ENCODE results near the gene PJA2.

The PJA2 gene

GRCh38 chr5:109351988-109352864 lies 57.5 kb downstream of the PJA2 start:
- ATAC-seq (ENCODE audit: insufficient read depth, low read depth), result peak; percentile 60; the same call in 2 of the 3 replicates
- no peak overlapping the region for H2AFZ ChIP-seq (ENCODE audit: low read depth, low read length)
- TF ChIP-seq EZH2 (IDR thresholded peaks at IDR 0.05; ENCODE audit: borderline replicate concordance, low read depth, low read length, severe bottlenecking) (no peak), CTCF (IDR thresholded peaks at IDR 0.05; ENCODE audit: borderline replicate concordance, extremely low read depth, low read length, poor library complexity, severe bottlenecking) (no peak)
- H4K20me1 ChIP-seq (ENCODE audit: insufficient read depth, low read length), result no peaks in the 10 kb centered on the region
- no peaks in the 10 kb centered on the region for H3K79me2 ChIP-seq (ENCODE audit: insufficient read depth, low read length)
- DNase-seq, result no peak
- H3K4me2 ChIP-seq (ENCODE audit: insufficient read depth, low read length), result no peak overlapping the region
- H3K9ac ChIP-seq (ENCODE audit: low read depth, low read length), result no peak overlapping the region
- H3K36me3 ChIP-seq (ENCODE audit: insufficient read depth, low read length), result peaks cover 69% of the 10 kb centered on the region
- no peak overlapping the region for H3K27ac ChIP-seq (ENCODE audit: low read length)
- no peaks in the 10 kb centered on the region for H3K27me3 ChIP-seq (ENCODE audit: insufficient read depth, low read length, poor library complexity)
- H3K4me3 ChIP-seq (ENCODE audit: low read depth in 1 of 2, low read length in 2 of 2), result no peak overlapping the region
- H3K4me1 ChIP-seq (ENCODE audit: insufficient read depth, low read length), result no peaks in the 10 kb centered on the region
- no peaks in the 10 kb centered on the region for H3K9me3 ChIP-seq (ENCODE audit: insufficient read depth, low read length, severe bottlenecking)

DNA sequence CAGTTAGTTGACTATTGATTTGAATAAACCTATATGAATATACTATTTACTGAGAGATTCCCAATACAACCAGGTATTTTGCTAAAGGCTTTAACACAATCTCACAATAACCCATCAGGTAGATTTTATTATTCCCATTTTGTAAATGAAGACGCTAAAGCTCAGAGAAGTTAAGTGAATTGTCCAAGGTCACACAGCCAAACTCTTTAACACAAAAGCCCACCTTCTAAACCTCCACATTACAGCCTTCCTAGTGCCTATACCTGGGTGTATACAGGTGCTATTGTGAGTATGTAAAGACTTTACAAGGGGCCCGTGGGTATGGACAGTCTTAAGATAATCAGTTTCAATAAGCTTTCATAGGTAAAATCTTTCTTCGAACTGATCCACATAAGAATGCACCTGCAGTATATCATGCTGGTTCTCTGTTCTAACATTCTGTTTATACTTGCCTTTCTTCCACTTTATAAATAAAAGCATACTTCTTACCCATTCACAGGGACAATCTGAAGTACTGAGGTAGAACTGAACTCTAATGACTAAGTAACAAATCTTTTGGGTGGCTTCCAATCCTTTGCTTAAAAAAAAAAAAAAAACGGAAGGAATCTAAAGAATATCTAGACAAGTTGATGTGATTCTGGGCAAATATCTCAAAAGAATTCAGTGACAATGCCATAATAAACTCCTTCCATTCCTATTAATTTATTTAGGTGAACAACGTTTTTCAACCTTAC lies 59.1 kb downstream of the PJA2 start:
- no peak overlapping the region for H3K9ac ChIP-seq (ENCODE audit: low read depth, low read length)
- H3K27me3 ChIP-seq (ENCODE audit: insufficient read depth, low read length, poor library complexity), result no peaks in the 10 kb centered on the region
- no peak overlapping the region for H2AFZ ChIP-seq (ENCODE audit: low read depth, low read length)
- H4K20me1 ChIP-seq (ENCODE audit: insufficient read depth, low read length), result no peaks in the 10 kb centered on the region
- no peak overlapping the region for H3K4me2 ChIP-seq (ENCODE audit: insufficient read depth, low read length)
- ATAC-seq (ENCODE audit: insufficient read depth, low read depth), result no peak
- no peaks in the 10 kb centered on the region for H3K9me3 ChIP-seq (ENCODE audit: insufficient read depth, low read length, severe bottlenecking)
- H3K4me3 ChIP-seq (ENCODE audit: low read depth in 1 of 2, low read length in 2 of 2), result no peak overlapping the region
- no peaks in the 10 kb centered on the region for H3K4me1 ChIP-seq (ENCODE audit: insufficient read depth, low read length)
- DNase-seq, result no peak
- H3K79me2 ChIP-seq (ENCODE audit: insufficient read depth, low read length), result no peaks in the 10 kb centered on the region
- H3K36me3 ChIP-seq (ENCODE audit: insufficient read depth, low read length), result peaks cover 72% of the 10 kb centered on the region
- TF ChIP-seq CTCF (IDR thresholded peaks at IDR 0.05; ENCODE audit: borderline replicate concordance, extremely low read depth, low read length, poor library complexity, severe bottlenecking), result no peak
- no peak for TF ChIP-seq EZH2 (IDR thresholded peaks at IDR 0.05; ENCODE audit: borderline replicate concordance, low read depth, low read length, severe bottlenecking)
- H3K27ac ChIP-seq (ENCODE audit: low read length), result no peak overlapping the region

DNA sequence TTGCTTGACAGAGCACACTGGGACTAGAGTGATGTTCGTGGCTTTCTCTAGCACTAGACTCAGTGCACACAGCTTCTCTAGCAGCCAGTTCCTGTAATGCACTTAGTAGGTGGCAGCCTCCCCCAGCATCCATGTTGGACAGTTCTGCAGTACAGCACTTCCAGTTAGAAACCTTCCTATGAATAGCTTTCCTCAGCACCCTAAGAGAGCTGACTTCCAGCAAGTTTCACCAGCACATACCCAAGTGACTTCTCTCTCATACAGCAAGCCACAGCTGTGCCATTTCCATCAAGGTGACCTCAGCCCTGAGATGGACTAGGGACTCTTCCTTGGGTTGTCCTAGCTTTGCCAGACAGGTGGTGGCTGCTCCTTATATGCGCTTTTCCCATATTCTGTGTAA lies 60.4 kb downstream of the PJA2 start:
- H3K4me3 ChIP-seq (ENCODE audit: low read depth in 1 of 2, low read length in 2 of 2), result no peak overlapping the region
- DNase-seq (no peak), ATAC-seq (ENCODE audit: insufficient read depth, low read depth) (0 out of 3 replicates have a peak, but pooled peaks have one; percentile 20)
- TF ChIP-seq EZH2 (IDR thresholded peaks at IDR 0.05; ENCODE audit: borderline replicate concordance, low read depth, low read length, severe bottlenecking), result no peak
- no peak for TF ChIP-seq CTCF (IDR thresholded peaks at IDR 0.05; ENCODE audit: borderline replicate concordance, extremely low read depth, low read length, poor library complexity, severe bottlenecking)
- H3K27me3 ChIP-seq (ENCODE audit: insufficient read depth, low read length, poor library complexity), result no peaks in the 10 kb centered on the region
- H3K27ac ChIP-seq (ENCODE audit: low read length), result no peak overlapping the region
- peaks cover 4% of the 10 kb centered on the region for H3K9me3 ChIP-seq (ENCODE audit: insufficient read depth, low read length, severe bottlenecking)
- no peak overlapping the region for H3K9ac ChIP-seq (ENCODE audit: low read depth, low read length)
- no peak overlapping the region for H3K4me2 ChIP-seq (ENCODE audit: insufficient read depth, low read length)
- H2AFZ ChIP-seq (ENCODE audit: low read depth, low read length), result no peak overlapping the region
- peaks cover 74% of the 10 kb centered on the region for H3K36me3 ChIP-seq (ENCODE audit: insufficient read depth, low read length)
- no peaks in the 10 kb centered on the region for H3K4me1 ChIP-seq (ENCODE audit: insufficient read depth, low read length)
- no peaks in the 10 kb centered on the region for H3K79me2 ChIP-seq (ENCODE audit: insufficient read depth, low read length)
- H4K20me1 ChIP-seq (ENCODE audit: insufficient read depth, low read length), result no peaks in the 10 kb centered on the region
